GM19372 (cell line): ENCODE measurements around the gene XPO5.
A peak's percentile ranks its signal among the peaks of the same experiment; 100 is the strongest.
"Not testable (repeated sequence)": the region's sequence is repeated elsewhere in the genome, so short reads cannot be mapped to it uniquely, and the experiment has no call there.

ENCODE experiments used
- ATAC-seq: cut with Tn5 transposase; IDR thresholded peaks from one replicate; pipeline ENCODE4 v1.9.1; 2021; ENCODE audit warnings: mild to moderate bottlenecking, low read depth, moderate library complexity; ENCODE audit not compliant: unreplicated experiment

Gene XPO5

GRCh38 chr6:43575772-43576551, at the start of gene XPO5, which contains the start of gene POLH:
XPO5 (minus strand) TSS chr6:43576038; CDS start chr6:43575864, 174 bp downstream.
POLH (plus strand) TSS chr6:43576185; CDS start chr6:43582320, 6,135 bp downstream.
- peak; percentile 93 for ATAC-seq

DNA sequence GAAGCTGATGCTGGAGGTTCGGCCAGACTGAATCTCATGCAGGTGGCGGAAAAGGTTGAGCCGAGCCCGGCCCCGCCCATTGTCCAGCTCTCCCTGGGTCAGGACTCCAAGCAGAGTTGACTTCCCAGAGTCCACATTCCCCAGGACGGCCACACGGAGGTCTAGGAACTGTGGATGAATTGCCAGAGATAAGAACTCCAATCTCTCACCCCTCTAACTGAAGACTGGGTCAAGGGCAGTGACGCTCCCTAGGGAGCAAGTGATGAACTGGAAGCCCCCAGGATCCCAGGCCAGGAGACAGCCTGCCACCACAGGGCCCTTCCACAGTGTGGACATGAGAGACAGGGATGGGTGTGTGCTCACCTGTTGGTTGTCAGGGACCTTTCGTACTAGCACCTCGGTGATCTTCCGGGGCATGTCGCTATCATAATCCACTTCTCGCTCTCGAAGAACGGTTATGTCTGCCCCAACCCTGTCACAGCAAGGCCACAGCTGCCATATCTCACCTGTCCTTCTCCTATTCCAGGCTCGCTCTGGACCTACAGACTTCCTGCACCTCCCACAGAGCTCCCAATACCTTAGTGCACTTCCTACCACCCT, 49.7 kb upstream of the XPO5 start:
- no peak for ATAC-seq

DNA sequence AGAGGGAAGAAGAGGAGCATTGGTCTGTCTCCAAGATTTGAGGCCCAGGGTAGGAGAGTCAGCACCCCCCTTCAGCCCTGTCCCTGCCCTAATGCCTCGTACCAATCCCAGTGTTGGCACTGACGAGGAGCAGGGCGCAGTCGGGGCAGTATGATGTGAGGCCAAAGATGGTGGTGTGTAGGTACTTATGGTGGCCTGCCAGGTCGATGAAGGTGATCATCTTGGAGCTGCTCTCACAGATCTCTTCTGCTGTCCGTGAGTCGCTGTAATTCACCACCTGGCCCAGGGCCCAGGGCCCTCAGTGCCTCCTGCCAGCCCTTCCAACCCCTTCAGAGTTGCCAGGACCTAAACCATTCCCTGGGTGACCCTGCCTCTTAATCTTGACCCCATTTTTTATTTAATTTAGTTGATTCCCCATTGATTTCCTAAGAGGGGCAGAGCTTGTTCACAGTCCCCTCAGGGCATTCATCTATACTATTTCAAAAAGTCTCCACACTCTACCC, 49.0 kb upstream of the XPO5 start:
- ATAC-seq, result no peak

- no peak for ATAC-seq
Measured at GRCh38 chr6:43623880-43624785, 48.3 kb upstream of the XPO5 start.

GRCh38 chr6:43622541-43622940, 46.7 kb upstream of the XPO5 start:
- no peak for ATAC-seq

- ATAC-seq, result no peak
Measured at GRCh38 chr6:43621836-43622180, 46.0 kb upstream of the XPO5 start.

DNA sequence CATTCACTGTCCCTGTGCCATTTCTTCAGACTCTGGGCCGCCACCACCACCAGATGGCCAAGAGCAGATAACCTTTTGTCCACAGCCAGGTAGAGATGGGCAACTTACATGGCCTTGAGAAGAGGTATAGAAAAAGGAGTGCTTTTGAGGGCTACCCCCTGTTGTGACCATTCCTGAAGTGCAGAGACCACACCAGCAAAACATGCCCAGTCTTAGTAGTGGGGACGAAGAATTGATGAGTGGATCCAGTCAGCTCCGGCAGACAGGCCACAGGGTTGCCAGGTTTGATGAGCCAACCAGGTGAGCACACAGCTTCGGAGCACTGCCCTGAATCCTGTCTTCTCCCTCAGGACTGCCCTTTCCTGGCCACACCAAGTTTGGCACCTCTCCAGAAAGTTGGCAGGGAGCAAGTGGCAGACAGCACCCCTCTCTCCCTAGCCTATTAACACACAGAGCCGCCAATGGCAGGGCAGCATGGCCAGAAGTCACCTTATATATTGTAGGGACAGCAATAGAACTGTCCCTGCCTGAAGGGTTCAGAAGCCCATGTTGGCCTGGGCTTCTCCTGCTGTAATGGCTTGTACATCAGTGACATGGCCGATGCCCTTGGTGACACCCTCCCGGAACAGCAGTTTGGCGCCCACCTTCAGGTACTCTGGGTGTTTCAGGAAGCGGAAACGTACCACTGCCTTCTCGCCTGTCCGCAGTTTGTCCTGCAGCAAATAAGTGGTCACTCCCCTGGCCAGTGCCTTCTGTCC, 45.4 kb upstream of the XPO5 start:
- ATAC-seq, result no peak

GRCh38 chr6:43616725-43617472, 41.1 kb upstream of the XPO5 start:
- no peak for ATAC-seq

DNA sequence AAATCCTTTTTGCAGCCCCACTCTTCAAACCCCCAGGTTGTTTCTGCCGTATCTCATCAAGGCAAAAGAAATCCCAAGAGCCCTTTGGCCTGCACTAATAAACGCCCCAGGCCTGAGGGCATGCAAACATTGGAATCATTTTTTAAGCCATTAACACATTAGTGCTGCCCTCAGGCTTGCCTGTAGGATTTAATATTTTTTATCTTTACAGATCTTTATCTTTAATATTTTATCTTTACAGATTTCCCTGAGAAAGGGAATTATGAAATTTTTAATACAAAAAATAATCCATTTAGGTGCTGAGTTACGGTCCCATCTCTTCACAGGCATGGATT, 38.5 kb upstream of the XPO5 start:
- no peak for ATAC-seq

GRCh38 chr6:43613721-43614395, 38.0 kb upstream of the XPO5 start:
- ATAC-seq, result no peak

DNA sequence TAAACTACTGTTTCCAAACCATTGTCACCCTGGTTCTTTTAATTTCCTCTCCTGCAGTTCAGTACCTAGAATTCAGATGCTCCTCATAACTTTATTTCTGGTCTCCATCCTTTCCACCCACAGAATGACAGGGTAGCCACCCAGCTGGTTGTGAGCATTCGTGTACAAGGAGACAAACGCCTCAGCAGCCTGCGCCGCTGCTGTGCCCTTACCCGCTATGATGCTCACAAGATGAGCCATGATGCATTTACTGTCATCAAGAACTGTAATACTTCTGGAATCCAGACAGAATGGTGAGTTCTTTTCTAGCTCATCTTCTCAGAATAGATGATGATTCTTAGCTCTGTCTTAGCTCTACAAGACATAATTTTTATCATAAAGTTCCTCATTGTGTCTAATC, 34.6 kb upstream of the XPO5 start:
- no peak for ATAC-seq

- no peak for ATAC-seq
Measured at GRCh38 chr6:43609402-43609801, 33.6 kb upstream of the XPO5 start.

GRCh38 chr6:43608807-43609206, 33.0 kb upstream of the XPO5 start:
- ATAC-seq, result no peak

DNA sequence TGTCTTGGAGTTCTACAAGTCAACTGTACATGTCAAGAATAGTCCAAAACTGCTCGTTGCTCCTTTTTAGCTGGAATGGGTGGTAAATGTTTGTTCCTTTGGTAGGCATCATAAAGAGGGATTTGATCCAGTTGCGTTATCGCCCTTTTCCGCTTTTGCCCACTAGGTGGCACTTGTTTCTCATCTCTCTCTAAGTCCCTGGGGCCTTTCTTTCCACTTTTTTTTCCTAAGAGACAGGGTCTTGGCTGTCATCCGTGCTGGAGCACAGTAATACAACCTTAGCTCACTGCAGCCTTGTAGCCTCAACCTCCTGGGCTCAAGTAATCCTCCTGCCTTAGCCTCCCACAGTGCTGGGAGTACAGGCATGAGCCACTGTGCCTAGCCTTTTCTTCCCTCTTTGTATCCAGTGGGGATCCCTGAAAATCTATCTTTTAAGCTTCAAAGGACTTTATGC, 32.5 kb upstream of the XPO5 start:
- no peak for ATAC-seq

DNA sequence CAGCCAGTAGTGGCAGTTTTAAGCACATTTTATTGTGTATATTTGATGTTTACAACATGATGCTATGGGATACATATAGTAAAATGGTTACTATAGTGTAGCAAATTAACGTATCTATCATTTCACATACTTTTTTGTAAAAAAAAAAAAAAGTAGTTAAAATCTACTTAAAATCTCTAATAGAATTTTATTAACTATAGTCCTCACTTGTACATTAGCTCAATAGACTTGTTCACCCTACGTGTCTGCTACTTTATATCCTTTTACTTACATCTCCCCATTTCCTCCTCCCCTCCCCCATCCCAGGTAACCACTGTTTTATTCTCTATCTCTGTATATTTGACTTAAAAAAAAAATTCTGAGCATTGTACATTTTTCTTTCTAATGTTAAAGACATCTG, 30.2 kb upstream of the XPO5 start:
- no peak for ATAC-seq

DNA sequence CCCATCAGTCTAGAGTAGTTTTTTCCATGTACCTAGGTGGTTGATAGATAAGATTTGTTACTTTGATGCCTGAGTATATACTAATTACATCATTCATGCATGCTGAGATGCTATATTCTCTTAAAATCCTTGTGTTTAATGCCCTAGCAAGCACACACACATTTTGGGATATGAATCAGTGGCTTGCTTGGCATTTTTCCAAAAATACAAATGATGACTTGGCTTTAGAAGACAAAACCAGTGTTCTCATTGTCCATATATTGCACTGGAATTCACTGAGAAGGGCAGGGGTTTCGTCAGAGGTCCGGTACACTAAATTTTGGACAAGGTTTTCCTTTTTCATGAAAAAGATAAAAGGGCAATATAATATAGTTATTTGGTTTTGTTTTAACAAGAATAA, 28.3 kb upstream of the XPO5 start:
- ATAC-seq, result no peak

DNA sequence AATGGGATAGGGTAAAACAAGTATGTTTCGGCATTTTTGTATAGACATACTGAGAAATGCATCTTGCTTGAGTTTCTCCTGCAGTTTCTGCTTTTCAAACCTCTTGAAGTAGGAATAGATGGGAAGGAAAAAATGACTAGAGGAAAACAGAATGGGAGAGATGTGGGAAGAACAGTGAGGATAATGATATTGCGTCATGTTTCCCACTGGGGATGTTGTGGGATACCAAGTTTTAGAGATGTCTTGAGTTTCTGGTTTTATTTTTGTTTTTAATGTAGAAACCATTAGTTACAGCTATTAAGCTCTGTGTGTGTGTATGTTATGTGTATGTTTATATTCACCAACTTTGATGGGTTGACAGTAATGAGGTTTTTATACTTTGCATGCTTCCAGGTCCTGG, 24.8 kb upstream of the XPO5 start:
- no peak for ATAC-seq

GRCh38 chr6:43593938-43594337, 18.1 kb upstream of the XPO5 start:
- no peak for ATAC-seq

GRCh38 chr6:43589564-43589963, 13.7 kb upstream of the XPO5 start:
- not testable (repeated sequence) for ATAC-seq
